RWPE2 (cell line): ENCODE measurements around the gene MBOAT1.
"Not testable (repeated sequence)": the region's sequence is repeated elsewhere in the genome, so short reads cannot be mapped to it uniquely, and the experiment has no call there.

ENCODE experiments used
- ATAC-seq: fragments of 200-7000 bp; cut with Tn5 transposase; 3 replicates; pipeline ENCODE4 v1.9.1; 2021; ENCODE audit warnings: low read depth
- DNase-seq: peaks from one replicate; pipeline ENCODE4 v3.0.0-alpha.2; 2020; ENCODE audit warnings: low spot score
- H3K27ac ChIP-seq: fragments of 450-650 bp; 2 replicates; pipeline ENCODE4 v1.5.1; 2017; ENCODE audit warnings: mild to moderate bottlenecking; ENCODE audit not compliant: poor library complexity, severe bottlenecking
- H3K27me3 ChIP-seq: fragments of 250-450 bp; sonication (Bioruptor Pico); 2 replicates; pipeline ENCODE4 v1.5.1; 2021; ENCODE audit warnings: mild to moderate bottlenecking, moderate library complexity; ENCODE audit not compliant: insufficient read depth, poor library complexity, severe bottlenecking
- H3K36me3 ChIP-seq: fragments of 250-450 bp; sonication (Bioruptor Pico); 2 replicates; pipeline ENCODE4 v1.5.1; 2020; ENCODE audit warnings: low read depth, mild to moderate bottlenecking, moderate library complexity
- H3K4me1 ChIP-seq: fragments of 250-450 bp; sonication (Bioruptor Pico); 2 replicates; pipeline ENCODE4 v1.5.1; 2021; ENCODE audit warnings: mild to moderate bottlenecking, moderate library complexity; ENCODE audit not compliant: insufficient read depth, poor library complexity, severe bottlenecking
- H3K4me3 ChIP-seq: fragments of 250-450 bp; sonication (Bioruptor Pico); 2 replicates; pipeline ENCODE4 v1.5.1; 2021; ENCODE audit warnings: mild to moderate bottlenecking, moderate library complexity; ENCODE audit not compliant: severe bottlenecking
- H3K9me3 ChIP-seq: fragments of 250-450 bp; sonication (Bioruptor Pico); 2 replicates; pipeline ENCODE4 v1.5.1; 2021; ENCODE audit warnings: mild to moderate bottlenecking, moderate library complexity; ENCODE audit not compliant: severe bottlenecking
- CTCF ChIP-seq: fragments of 450-650 bp; IDR thresholded peaks from one replicate; pipeline ENCODE4 v1.5.1; 2017; ENCODE audit warnings: mild to moderate bottlenecking, moderate library complexity; ENCODE audit not compliant: poor library complexity, severe bottlenecking

The MBOAT1 gene

GRCh38 chr6:20182926-20183521 is 29.2 kb downstream of the MBOAT1 start:
- ATAC-seq (peak; percentile 94), DNase-seq (peak; percentile 66)

GRCh38 chr6:20182069-20182468 is 30.2 kb downstream of the MBOAT1 start:
- DNase-seq (no peak), ATAC-seq (no peak)
- no peaks in the 10 kb centered on the region for H3K9me3 ChIP-seq
- H3K27me3 ChIP-seq = no peaks in the 10 kb centered on the region
- peaks cover 12% of the 10 kb centered on the region for H3K4me1 ChIP-seq
- H3K27ac ChIP-seq = no peak overlapping the region
- no peak overlapping the region for H3K4me3 ChIP-seq
- TF ChIP-seq CTCF = no peak
- peaks cover 3% of the 10 kb centered on the region for H3K36me3 ChIP-seq

More at GRCh38 chr6:20182926-20183521, 29.2 kb downstream of the MBOAT1 start:
- Histone ChIP-seq H3K9me3 (no peaks in the 10 kb centered on the region), H3K4me3 (no peak overlapping the region), H3K4me1 (peaks cover 12% of the 10 kb centered on the region), H3K36me3 (peaks cover 3% of the 10 kb centered on the region), H3K27me3 (no peaks in the 10 kb centered on the region), H3K27ac (no peak overlapping the region)
- no peak for TF ChIP-seq CTCF

DNA sequence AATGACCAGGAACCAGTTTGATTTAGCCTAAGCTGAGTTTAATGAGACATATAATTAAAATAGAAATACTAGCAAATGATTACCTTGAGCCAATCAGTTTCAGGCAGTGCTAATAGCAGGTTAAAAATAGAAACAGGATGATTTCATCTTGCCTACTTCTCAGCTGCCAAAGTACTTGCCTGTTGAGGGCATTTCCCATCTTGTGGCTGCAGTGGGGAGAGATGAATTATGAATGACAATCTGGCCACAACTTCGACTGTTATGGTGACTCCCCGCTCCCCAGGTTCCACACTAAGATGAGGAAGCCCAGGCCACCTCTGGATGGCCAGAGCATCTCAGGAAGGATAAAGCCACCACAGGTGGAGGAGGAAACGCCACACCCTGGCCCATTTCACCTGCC is 31.3 kb downstream of the MBOAT1 start:
- peaks cover 12% of the 10 kb centered on the region for H3K4me1 ChIP-seq
- DNase-seq (no peak), ATAC-seq (no peak)
- no peaks in the 10 kb centered on the region for H3K27me3 ChIP-seq
- H3K27ac ChIP-seq = no peak overlapping the region
- H3K9me3 ChIP-seq = no peaks in the 10 kb centered on the region
- no peak for TF ChIP-seq CTCF
- H3K36me3 ChIP-seq = peaks cover 3% of the 10 kb centered on the region
- no peak overlapping the region for H3K4me3 ChIP-seq

GRCh38 chr6:20179287-20180045 is 32.8 kb downstream of the MBOAT1 start:
- H3K4me3 ChIP-seq, H3K9me3 ChIP-seq, H3K27me3 ChIP-seq, H3K27ac ChIP-seq, H3K36me3 ChIP-seq, ATAC-seq, DNase-seq: not testable (repeated sequence)
- peaks cover 12% of the 10 kb centered on the region for H3K4me1 ChIP-seq

DNA sequence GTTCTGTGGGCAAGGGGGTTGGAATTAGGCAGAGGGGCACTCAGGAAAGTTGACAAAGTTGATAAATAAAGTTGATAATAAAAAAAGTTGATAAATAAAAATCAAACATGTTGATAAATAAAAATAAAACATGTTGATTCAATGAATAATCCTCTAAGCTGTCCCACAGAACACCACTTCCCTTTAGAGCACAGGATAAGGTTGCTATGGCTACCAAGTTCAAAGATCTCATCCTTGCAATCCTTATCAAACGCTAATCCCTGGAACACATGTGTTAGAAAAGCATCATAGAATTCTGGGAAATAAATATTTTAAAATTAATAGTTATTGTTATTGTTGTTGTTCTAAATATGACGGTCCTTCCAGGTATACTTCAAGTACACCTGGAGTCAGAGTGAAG is 33.9 kb downstream of the MBOAT1 start:
- DNase-seq = no peak
- Histone ChIP-seq H3K27me3 (no peaks in the 10 kb centered on the region), H3K4me1 (peaks cover 8% of the 10 kb centered on the region), H3K4me3 (no peak overlapping the region), H3K36me3 (peaks cover 3% of the 10 kb centered on the region), H3K9me3 (no peaks in the 10 kb centered on the region), H3K27ac (no peak overlapping the region)
- no peak for TF ChIP-seq CTCF
- ATAC-seq = no peak
